GM12878 (cell line): ENCODE data around the gene CNTN4. TPM values are rescaled to one million over a fixed set of nuclear protein-coding genes. Genes with fewer than 3 reads are reported as not detected.

Experiments used
- ATAC-seq: fragments of 200-7000 bp; cut with Tn5 transposase; 3 replicates; pipeline ENCODE4 v1.9.1; 2020; ENCODE audit warnings: mild to moderate bottlenecking, moderate library complexity
- BruUV-seq: library from RNA; stranded (reverse); fragments of 400-500 nt; replicated peaks from 2 replicates; lab custom pipeline; 2021; lab: Mats Ljungman, UMichigan
- CTCF ChIA-PET: fragments of 300-600 bp; sonication (Branson Sonifier 250); formaldehyde crosslinking; extraction: SDS; loops from one replicate; lab custom pipeline; 2021; ENCODE audit warnings: inconsistent platforms; lab: Yijun Ruan, JAX
- POLR2A ChIA-PET: fragments of 350-600 bp; formaldehyde crosslinking; extraction: SDS; loops from one replicate; lab custom pipeline; 2021; ENCODE audit warnings: inconsistent platforms; lab: Charles Lee
- RAD21 ChIA-PET: fragments of 300-600 bp; sonication (Branson Sonifier 250); formaldehyde crosslinking; loops from one replicate; lab custom pipeline; 2023; ENCODE audit warnings: antibody characterized with exemption; ENCODE audit not compliant: unreplicated experiment; lab: Charles Lee
- SMC1A ChIA-PET: fragments of 300-600 bp; sonication (Branson Sonifier 250); formaldehyde crosslinking; loops from one replicate; lab custom pipeline; 2023; ENCODE audit not compliant: unreplicated experiment, uncharacterized antibody; lab: Charles Lee
- DNase-seq: peaks from one replicate; pipeline ENCODE4 v3.0.0-alpha.2; 2011; ENCODE audit warnings: low read depth, low spot score
- FAIRE-seq: peaks from 3 replicates; lab custom pipeline; 2011; peaks lifted over from hg19 to GRCh38; lab: Jason Lieb, UNC
- H2AFZ ChIP-seq: 2 replicates; pipeline ENCODE4 v1.6.0; 2011; ENCODE audit warnings: low read depth, low read length, control low read depth; ENCODE audit not compliant: control insufficient read depth
- H3K27ac ChIP-seq: 2 replicates; pipeline ENCODE4 v1.5.1; 2011; ENCODE audit warnings: control low read depth; ENCODE audit not compliant: control insufficient read depth, insufficient read depth
- H3K27me3 ChIP-seq, 2 experiments: replicated peaks in 1 of 2; 2 replicates each; pipeline versions ENCODE4 v1.6.0 to v1.6.1; 2011; ENCODE audit warnings: low read length in 1 of 2; ENCODE audit not compliant: control insufficient read depth in 2 of 2, insufficient read depth in 2 of 2
- H3K36me3 ChIP-seq, 2 experiments: 2 replicates each; pipeline ENCODE4 v1.5.1; 2011; ENCODE audit warnings: low read length in 1 of 2; ENCODE audit not compliant: control insufficient read depth in 2 of 2, insufficient read depth in 2 of 2
- H3K4me1 ChIP-seq: 2 replicates; pipeline ENCODE4 v1.6.1; 2011; ENCODE audit warnings: mild to moderate bottlenecking, low read length, moderate library complexity, mixed read lengths; ENCODE audit not compliant: control insufficient read depth, insufficient read depth
- H3K4me2 ChIP-seq: 2 replicates; pipeline ENCODE4 v1.6.0; 2011; ENCODE audit warnings: control low read depth; ENCODE audit not compliant: control insufficient read depth, insufficient read depth
- H3K4me3 ChIP-seq: fragments of 200-600 bp; sonication (generic); 2 replicates; pipeline ENCODE4 v1.5.1; 2016
- H3K79me2 ChIP-seq: 2 replicates; pipeline ENCODE4 v1.6.0; 2011; ENCODE audit warnings: low read length; ENCODE audit not compliant: control insufficient read depth, insufficient read depth
- H3K9ac ChIP-seq: 2 replicates; pipeline ENCODE4 v1.8.0; 2011; ENCODE audit warnings: low read length, control low read depth, mixed read lengths; ENCODE audit not compliant: control insufficient read depth, insufficient read depth
- H3K9me3 ChIP-seq: replicated peaks from 3 replicates; pipeline ENCODE4 v1.5.1; 2011; ENCODE audit warnings: mild to moderate bottlenecking, low read length; ENCODE audit not compliant: control insufficient read depth, insufficient read depth
- H4K20me1 ChIP-seq: 2 replicates; pipeline ENCODE4 v1.6.0; 2011; ENCODE audit not compliant: control insufficient read depth, insufficient read depth
- EP300 ChIP-seq, 2 experiments: fragments of 150-350 bp in 1 of 2; IDR thresholded peaks; 2 replicates each; pipeline ENCODE4 v1.6.1; 2011 to 2012; ENCODE audit warnings: low read depth in 2 of 2, low read length in 2 of 2, borderline replicate concordance in 1 of 2, improper control_type of control experiment in 1 of 2, inconsistent platforms in 1 of 2; ENCODE audit not compliant: control insufficient read depth in 1 of 2
- MTA2 ChIP-seq: fragments of 450-650 bp; IDR thresholded peaks from 2 replicates; pipeline ENCODE4 v1.6.1; 2016; ENCODE audit warnings: low read depth, mild to moderate bottlenecking, moderate library complexity
- RFX5 ChIP-seq: IDR thresholded peaks from 2 replicates; pipeline ENCODE4 v1.6.1; 2011; ENCODE audit warnings: low read depth, low read length, improper control_type of control experiment
- SMC3 ChIP-seq: IDR thresholded peaks from 2 replicates; pipeline ENCODE4 v1.6.1; 2011; ENCODE audit warnings: low read length, improper control_type of control experiment, borderline replicate concordance
- SPI1 ChIP-seq: IDR thresholded peaks from 2 replicates; pipeline ENCODE4 v1.6.1; 2011; ENCODE audit warnings: low read depth, mild to moderate bottlenecking, low read length, moderate library complexity, borderline replicate concordance; ENCODE audit not compliant: insufficient read depth
- WGBS: methylation state at CpG from one replicate; pipeline ENCODE4 v1.1.6; 2016; ENCODE audit warnings: low lambda C conversion rate; ENCODE audit not compliant: insufficient replicate concordance, insufficient coverage; ENCODE audit errors: missing lambda C conversion rate; 5-methylcytosine and 5-hydroxymethylcytosine counted together
- in situ Hi-C: fragments of 300-500 bp; cut with MboI; formaldehyde crosslinking; loops from 9 replicates; pipeline ENCODE4 v1.14.3; 2018; ENCODE audit warnings: mixed read lengths
- intact Hi-C: fragments of 100-400 bp; cut with micrococcal nuclease; formaldehyde crosslinking; loops from one replicate; pipeline ENCODE4 v1.14.2; 2022; ENCODE audit not compliant: unreplicated experiment
- polyA plus RNA-seq, 11 experiments: library from polyadenylated mRNA; depleted of rRNA in 4 of 11; unstranded in 6 of 11; stranded (reverse) in 5 of 11; fragments of >200 nt; fragmentation: Nextera tagmentation in 4 of 11; fragmentation: Illumina TruSeq in 1 of 11; extraction: Ambion mirVana in 4 of 11; extraction: Trizol in 1 of 11; gene quantifications; 1 replicate in 1 of 11; 2 replicates in 10 of 11; pipeline versions ENCODE4 v1.2.1 to v1.2.3, GENCODE V29; 2011 to 2016; ENCODE audit warnings: inconsistent platforms in 2 of 11, missing spikeins in 2 of 11, low read depth in 1 of 11
- total RNA-seq, 4 experiments: library from RNA; depleted of rRNA in 3 of 4; stranded (reverse); fragments of >200 nt in 3 of 4; fragmentation: Illumina TruSeq in 1 of 4; extraction: Trizol in 1 of 4; gene quantifications; 2 replicates each; pipeline versions ENCODE4 v1.2.1 to v1.2.3, GENCODE V29; 2013 to 2021
- TF ChIP-seq, protein P1 (sequence below): IDR thresholded peaks from 2 replicates; pipeline ENCODE4 v1.6.1; 2012; ENCODE audit warnings: improper control_type of control experiment, low read depth, low read length; ENCODE audit not compliant: insufficient replicate concordance

Gene CNTN4
- total and polyA plus RNA-seq, 10 of the 15 experiments (the other 5 are each of a cell fraction or from before 2014, with no cell fraction given): 0.05 to 0.43 (median 0.15) TPM; not detected in 1

DNA sequence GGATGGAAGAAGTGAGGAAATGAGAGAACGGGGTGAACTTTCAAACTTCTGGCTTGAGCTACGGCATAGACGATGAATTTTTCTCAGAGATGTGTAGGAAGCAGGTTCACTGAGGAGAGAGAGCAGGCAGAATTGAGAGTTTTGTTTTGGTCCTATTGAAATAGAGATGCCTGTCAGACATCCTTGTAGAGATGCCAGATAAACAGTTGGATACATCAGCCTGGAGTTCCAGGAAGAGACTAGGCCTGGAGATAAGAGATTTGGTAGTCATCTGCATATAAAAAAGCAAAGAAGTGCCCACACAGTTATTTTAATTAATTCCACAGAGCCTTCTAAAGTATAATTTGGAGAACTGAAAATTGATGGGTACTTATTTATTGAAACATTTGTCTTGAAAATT lies 515.9 kb downstream of the CNTN4 start:
- FAIRE-seq (no peak), ATAC-seq (no peak), DNase-seq (no peak)
- H3K4me3 ChIP-seq: no peak overlapping the region
- no TSS peak for BruUV-seq
- no peaks in the 10 kb centered on the region for H3K4me1 ChIP-seq
- no peak overlapping the region for H2AFZ ChIP-seq
- CTCF ChIA-PET: interaction anchor here (1.1 kb wide), 1 partner anchor 9 kb away, joined by 3 read pairs; no protein-coding TSS in a partner anchor
- TF ChIP-seq SPI1 (0 out of 2 replicates have a peak, but pooled peaks have one; percentile 2), RFX5 (no peak)
- intact Hi-C loops: no loop called here
- POLR2A ChIA-PET: no interaction called here
- SMC1A ChIA-PET: no interaction called here
- no peaks in the 10 kb centered on the region for H3K79me2 ChIP-seq
- H3K27ac ChIP-seq: no peak overlapping the region
- no peak overlapping the region for H3K9ac ChIP-seq
- no peaks in the 10 kb centered on the region for H3K36me3 ChIP-seq
- no peaks in the 10 kb centered on the region; the same call in 2 of the 3 replicates for H3K9me3 ChIP-seq
- in situ Hi-C loops: no loop called here
- no peaks in the 10 kb centered on the region for H3K27me3 ChIP-seq
- H4K20me1 ChIP-seq: no peaks in the 10 kb centered on the region
- RAD21 ChIA-PET: no interaction called here
- H3K4me2 ChIP-seq: no peak overlapping the region
- 34% methylated on average over 3 of the region's 3 CpGs for WGBS

DNA sequence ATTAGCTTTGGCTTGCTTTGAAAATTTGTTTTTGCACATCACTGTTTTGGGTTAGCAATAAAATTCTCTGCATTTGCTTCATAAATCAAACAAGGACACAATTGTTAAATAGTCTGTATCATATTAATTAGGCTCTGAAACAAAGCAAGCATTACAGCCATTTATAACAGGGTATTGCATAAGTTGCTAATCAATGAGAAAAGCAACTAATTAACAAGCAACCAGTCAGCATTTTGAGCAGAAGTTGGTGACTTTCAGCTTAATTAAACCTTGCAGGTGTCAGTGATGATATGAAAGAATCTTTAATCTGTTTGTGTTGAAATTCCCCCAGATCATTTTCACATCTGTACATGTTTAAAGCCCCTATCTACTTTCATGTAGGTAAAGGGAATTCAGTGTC lies 516.4 kb downstream of the CNTN4 start:
- CTCF ChIA-PET: interaction anchor here (1.1 kb wide), 1 partner anchor 9 kb away, joined by 3 read pairs; no protein-coding TSS in a partner anchor
- intact Hi-C loops (no loop called here), in situ Hi-C loops (no loop called here)
- H3K9ac ChIP-seq: no peak overlapping the region
- H3K36me3 ChIP-seq: no peaks in the 10 kb centered on the region
- H3K79me2 ChIP-seq: no peaks in the 10 kb centered on the region
- H3K27me3 ChIP-seq: no peaks in the 10 kb centered on the region
- no peak overlapping the region for H2AFZ ChIP-seq
- BruUV-seq: no TSS peak
- no peaks in the 10 kb centered on the region; the same call in 2 of the 3 replicates for H3K9me3 ChIP-seq
- no peaks in the 10 kb centered on the region for H3K4me1 ChIP-seq
- no peak overlapping the region for H3K27ac ChIP-seq
- RAD21 ChIA-PET: no interaction called here
- POLR2A ChIA-PET: no interaction called here
- H3K4me2 ChIP-seq: no peak overlapping the region
- TF ChIP-seq MTA2 (peak; percentile 95), EP300 (IDR thresholded peaks at IDR 0.05; ENCODE audit: borderline replicate concordance in 1 of 2, control insufficient read depth in 1 of 2, low read depth in 2 of 2, low read length in 2 of 2) (peak in 1 of 2 experiments; percentile 48; a peak in 1 of 4 replicates), SMC3 (no peak)
- TF ChIP-seq, protein P1, sequence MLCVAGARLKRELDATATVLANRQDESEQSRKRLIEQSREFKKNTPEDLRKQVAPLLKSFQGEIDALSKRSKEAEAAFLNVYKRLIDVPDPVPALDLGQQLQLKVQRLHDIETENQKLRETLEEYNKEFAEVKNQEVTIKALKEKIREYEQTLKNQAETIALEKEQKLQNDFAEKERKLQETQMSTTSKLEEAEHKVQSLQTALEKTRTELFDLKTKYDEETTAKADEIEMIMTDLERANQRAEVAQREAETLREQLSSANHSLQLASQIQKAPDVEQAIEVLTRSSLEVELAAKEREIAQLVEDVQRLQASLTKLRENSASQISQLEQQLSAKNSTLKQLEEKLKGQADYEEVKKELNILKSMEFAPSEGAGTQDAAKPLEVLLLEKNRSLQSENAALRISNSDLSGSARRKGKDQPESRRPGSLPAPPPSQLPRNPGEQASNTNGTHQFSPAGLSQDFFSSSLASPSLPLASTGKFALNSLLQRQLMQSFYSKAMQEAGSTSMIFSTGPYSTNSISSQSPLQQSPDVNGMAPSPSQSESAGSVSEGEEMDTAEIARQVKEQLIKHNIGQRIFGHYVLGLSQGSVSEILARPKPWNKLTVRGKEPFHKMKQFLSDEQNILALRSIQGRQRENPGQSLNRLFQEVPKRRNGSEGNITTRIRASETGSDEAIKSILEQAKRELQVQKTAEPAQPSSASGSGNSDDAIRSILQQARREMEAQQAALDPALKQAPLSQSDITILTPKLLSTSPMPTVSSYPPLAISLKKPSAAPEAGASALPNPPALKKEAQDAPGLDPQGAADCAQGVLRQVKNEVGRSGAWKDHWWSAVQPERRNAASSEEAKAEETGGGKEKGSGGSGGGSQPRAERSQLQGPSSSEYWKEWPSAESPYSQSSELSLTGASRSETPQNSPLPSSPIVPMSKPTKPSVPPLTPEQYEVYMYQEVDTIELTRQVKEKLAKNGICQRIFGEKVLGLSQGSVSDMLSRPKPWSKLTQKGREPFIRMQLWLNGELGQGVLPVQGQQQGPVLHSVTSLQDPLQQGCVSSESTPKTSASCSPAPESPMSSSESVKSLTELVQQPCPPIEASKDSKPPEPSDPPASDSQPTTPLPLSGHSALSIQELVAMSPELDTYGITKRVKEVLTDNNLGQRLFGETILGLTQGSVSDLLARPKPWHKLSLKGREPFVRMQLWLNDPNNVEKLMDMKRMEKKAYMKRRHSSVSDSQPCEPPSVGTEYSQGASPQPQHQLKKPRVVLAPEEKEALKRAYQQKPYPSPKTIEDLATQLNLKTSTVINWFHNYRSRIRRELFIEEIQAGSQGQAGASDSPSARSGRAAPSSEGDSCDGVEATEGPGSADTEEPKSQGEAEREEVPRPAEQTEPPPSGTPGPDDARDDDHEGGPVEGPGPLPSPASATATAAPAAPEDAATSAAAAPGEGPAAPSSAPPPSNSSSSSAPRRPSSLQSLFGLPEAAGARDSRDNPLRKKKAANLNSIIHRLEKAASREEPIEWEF: peak; percentile 57
- SMC1A ChIA-PET: interaction anchor here (0.5 kb wide), 1 partner anchor 99 kb away, joined by 3 read pairs; no protein-coding TSS in a partner anchor
- FAIRE-seq (no peak), ATAC-seq (no peak), DNase-seq (no peak)
- no peak overlapping the region for H3K4me3 ChIP-seq
- H4K20me1 ChIP-seq: no peaks in the 10 kb centered on the region
